HT1080 (cell line): ENCODE results near the gene RPS10. TPM values are rescaled to one million over a fixed set of nuclear protein-coding genes. Genes with fewer than 3 reads are reported as not detected.
"Not testable (repeated sequence)": the region's sequence is repeated elsewhere in the genome, so short reads cannot be mapped to it uniquely, and the experiment has no call there.

ENCODE experiments used
- DNase-seq: peaks from one replicate; pipeline ENCODE4 v3.0.0-alpha.2; 2015; ENCODE audit warnings: low read depth
- total RNA-seq: library from RNA; depleted of rRNA; stranded (reverse); fragments of >200 nt; shearing (Covaris generic); gene quantifications from 2 replicates; pipeline ENCODE4 v1.2.3, GENCODE V29; 2014; rRNA removed

The RPS10 gene
- total RNA-seq, 1 experiment from 2014 or later, result 1,808 TPM

DNA sequence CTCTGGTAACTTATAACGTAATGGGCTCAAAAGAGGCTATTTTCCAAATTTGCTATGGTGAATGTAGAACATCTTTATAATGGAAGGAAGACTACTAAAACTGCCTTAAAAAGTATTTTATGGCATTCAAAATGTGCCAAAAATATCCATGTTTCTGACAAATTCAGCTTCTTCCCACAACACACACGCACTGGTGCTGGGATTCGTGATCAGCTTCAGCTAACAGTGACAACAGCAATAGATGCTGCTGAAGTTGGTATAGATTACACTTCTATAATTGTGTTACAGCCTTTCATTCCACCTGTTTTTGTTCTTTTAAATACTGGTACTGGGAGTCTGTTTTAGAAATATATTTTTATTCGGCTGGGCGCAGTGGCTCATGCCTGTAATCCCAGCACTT, 52.4 kb downstream of the RPS10 start:
- no peak for DNase-seq

DNA sequence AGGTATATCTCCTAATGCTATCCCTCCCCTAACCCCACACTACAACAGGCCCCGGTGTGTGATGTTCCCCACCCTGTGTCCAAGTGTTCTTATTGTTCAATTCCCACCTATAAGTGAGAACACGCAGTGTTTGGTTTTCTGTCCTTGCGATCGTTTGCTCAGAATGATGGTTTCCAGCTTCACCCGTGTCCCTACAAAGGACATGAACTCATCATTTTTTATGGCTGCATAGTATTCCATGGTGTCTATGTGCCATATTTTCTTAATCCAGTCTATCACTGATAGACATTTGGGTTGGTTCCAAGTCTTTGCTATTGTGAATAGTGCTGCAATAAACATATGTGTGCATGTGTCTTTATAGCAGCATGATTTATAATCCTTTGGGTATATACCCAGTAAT, 54.0 kb downstream of the RPS10 start:
- DNase-seq, result not testable (repeated sequence)

DNA sequence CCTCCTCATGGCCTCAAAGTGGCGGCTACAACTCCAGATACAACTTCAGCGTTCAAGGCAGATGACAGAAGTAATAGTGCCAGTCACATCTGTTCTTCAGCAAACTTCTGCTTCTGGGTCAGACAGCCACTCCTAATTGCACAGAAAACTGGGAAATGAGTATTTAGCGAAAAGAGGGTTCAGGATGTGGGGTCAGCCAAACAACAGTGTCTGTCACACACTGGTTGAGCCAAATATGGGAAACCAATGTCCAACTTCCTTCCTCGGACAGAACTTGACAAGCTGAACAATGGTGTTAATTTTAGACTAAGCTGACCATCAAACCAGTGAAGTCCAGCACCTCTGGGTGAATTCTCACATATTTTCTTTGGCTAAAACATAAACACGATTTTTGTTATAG, 55.5 kb downstream of the RPS10 start:
- no peak for DNase-seq

DNA sequence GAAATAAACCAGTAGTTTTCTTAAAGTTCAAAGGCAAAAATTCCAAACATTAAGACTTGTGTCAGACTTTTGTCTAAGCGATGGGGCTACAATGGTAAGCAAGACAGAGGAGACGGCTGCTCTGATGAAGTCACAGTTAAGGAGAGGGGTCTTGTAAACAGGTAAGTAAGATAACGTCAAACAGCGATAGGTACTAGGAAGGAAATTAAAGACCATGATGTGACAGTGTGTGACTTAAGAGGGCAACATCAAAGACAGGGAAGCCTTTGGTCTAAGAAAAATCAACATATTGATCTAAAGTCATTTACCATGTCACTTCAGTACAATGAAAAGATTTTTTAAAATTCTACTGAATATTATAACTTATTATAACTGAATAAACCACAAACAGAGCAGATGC, 56.5 kb downstream of the RPS10 start:
- DNase-seq, result no peak

Other genes starting within 250 kb of the RPS10 start
- 740 and 1,115 TPM in 2 replicates for gene HMGA1, start 189.2 kb downstream of the RPS10 start, total RNA-seq
- 66.1 and 70.6 TPM in 2 replicates for gene SMIM29, start 177.1 kb downstream of the RPS10 start, total RNA-seq
- 14.8 and 19.2 TPM in 2 replicates for gene NUDT3, start 33.4 kb downstream of the RPS10 start, total RNA-seq
- gene PACSIN1, start 40.0 kb upstream of the RPS10 start, total RNA-seq, result not detected in 2 replicates
- 0.07 and 0.16 TPM in 2 replicates for gene SPDEF, start 130.3 kb upstream of the RPS10 start, total RNA-seq